Measurements from ENCODE around the gene CHAT. TPM values are rescaled to one million over a fixed set of nuclear protein-coding genes. Genes with fewer than 3 reads are reported as not detected.
A peak's percentile ranks its signal among the peaks of the same experiment; 100 is the strongest.

The CHAT gene
- total and polyA plus RNA-seq, 12 donors = not detected

- DNase-seq (no peak), ATAC-seq (no peak)
- Histone ChIP-seq H3K27ac (no peak overlapping the region), H3K9me3 (no peaks in the 10 kb centered on the region), H3K4me1 (peaks cover 0 to 9% (median 0%) of the 10 kb centered on the region in 9 donors), H3K4me3 (no peak overlapping the region), H3K27me3 (peaks cover 0 to 63% (median 32%) of the 10 kb centered on the region in 7 donors), H3K36me3 (no peaks in the 10 kb centered on the region)
- intact Hi-C loops (cut with DNase I) = no loop called here
- TF ChIP-seq, protein P1, sequence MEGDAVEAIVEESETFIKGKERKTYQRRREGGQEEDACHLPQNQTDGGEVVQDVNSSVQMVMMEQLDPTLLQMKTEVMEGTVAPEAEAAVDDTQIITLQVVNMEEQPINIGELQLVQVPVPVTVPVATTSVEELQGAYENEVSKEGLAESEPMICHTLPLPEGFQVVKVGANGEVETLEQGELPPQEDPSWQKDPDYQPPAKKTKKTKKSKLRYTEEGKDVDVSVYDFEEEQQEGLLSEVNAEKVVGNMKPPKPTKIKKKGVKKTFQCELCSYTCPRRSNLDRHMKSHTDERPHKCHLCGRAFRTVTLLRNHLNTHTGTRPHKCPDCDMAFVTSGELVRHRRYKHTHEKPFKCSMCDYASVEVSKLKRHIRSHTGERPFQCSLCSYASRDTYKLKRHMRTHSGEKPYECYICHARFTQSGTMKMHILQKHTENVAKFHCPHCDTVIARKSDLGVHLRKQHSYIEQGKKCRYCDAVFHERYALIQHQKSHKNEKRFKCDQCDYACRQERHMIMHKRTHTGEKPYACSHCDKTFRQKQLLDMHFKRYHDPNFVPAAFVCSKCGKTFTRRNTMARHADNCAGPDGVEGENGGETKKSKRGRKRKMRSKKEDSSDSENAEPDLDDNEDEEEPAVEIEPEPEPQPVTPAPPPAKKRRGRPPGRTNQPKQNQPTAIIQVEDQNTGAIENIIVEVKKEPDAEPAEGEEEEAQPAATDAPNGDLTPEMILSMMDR (IDR thresholded peaks at IDR 0.05) = no peak
- WGBS, 2 donors = 67 to 81% methylated on average over 2 of the region's 2 CpGs
Measured at GRCh38 chr10:49602380-49603023, 11.3 kb upstream of the CHAT start.

DNA sequence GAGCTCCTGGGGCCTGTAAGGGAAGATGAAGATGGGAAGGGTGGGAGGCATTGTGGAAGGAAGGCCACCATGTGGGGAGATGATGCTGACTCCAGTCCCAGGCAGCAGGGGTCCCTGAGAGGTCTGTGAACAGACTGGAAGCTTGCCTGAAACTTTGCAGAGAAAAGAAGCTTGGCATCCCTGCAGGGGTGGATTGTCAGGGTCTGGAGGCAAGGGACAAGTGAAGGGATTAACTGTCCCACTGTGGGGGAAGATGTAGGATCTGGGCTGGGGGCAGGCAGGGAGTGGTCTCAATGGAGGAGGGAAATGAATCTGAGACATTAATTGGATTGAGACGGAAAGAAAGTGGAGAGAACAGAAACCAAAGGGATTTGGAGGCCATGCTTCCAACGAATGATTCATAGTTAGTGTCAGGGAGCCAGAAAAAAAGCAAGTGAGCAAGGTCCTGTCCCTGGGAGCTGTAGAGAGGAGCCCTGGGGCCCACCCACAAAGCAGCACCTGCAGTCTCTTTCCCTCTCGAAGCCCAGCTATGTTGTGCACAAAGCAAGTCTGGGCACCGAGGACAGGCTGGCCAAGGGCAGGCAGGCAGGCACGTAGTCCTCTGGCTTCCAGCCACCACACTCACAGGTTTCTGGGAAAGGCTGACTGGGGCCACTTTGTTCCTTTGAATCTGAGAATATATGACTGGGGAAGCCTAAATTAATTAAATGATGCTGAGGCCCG is 8.5 kb upstream of the CHAT start:
- intact Hi-C loops (cut with DNase I) = no loop called here
- DNase-seq = no peak
- H3K9me3 ChIP-seq = no peaks in the 10 kb centered on the region
- H3K27ac ChIP-seq = no peak overlapping the region
- peak in 2 of 8 donors; percentile 20 to 27 for ATAC-seq
- H3K27me3 ChIP-seq = peaks cover 13 to 73% (median 56%) of the 10 kb centered on the region in 7 donors
- WGBS, 2 donors = 69 to 72% methylated on average over 6 of the region's 6 CpGs
- no peak overlapping the region for H3K4me3 ChIP-seq
- TF ChIP-seq, protein P1 (IDR thresholded peaks at IDR 0.05) = no peak
- peaks cover 0 to 21% (median 10%) of the 10 kb centered on the region in 9 donors for H3K4me1 ChIP-seq
- H3K36me3 ChIP-seq = no peaks in the 10 kb centered on the region

GRCh38 chr10:49605939-49606509 is 7.8 kb upstream of the CHAT start:
- Histone ChIP-seq H3K27me3 (peaks cover 19 to 80% (median 63%) of the 10 kb centered on the region in 7 donors), H3K4me3 (no peak overlapping the region), H3K27ac (no peak overlapping the region), H3K36me3 (no peaks in the 10 kb centered on the region), H3K9me3 (no peaks in the 10 kb centered on the region), H3K4me1 (peaks cover 0 to 27% (median 16%) of the 10 kb centered on the region in 9 donors)
- intact Hi-C loops (cut with DNase I) = no loop called here
- 53 to 59% methylated on average over 3 of the region's 3 CpGs for WGBS, 2 donors
- DNase-seq (no peak), ATAC-seq (no peak)
- TF ChIP-seq, protein P1 (IDR thresholded peaks at IDR 0.05) = no peak

DNA sequence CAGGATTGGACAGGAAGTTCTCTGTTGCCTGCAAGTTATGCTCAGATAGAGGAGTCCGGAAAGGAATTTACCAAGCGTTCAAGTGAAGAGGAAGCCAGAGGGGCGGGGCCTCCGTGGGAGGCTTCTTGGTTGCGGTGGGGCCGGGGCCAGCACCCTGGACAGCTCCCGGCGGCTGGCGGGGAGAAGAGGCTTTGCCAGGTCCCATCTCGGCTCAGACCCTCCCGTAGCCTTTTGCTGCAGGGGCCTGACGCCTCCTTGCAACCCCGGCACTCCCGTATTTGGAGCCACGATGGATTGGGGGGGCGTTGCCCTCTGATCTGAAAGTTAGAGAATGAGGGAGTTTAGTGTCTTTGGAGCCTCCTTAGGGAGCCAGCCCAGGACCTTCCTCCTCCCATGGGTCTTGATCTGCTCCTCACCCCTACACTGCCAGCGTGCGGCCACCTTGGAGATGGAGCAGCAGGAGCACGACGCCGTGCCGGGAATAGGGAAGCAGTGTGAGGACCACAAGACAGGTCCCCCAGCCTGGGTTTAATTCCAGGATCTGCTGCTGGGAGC is 6.8 kb upstream of the CHAT start:
- Histone ChIP-seq H3K4me3 (no peak overlapping the region), H3K9me3 (no peaks in the 10 kb centered on the region), H3K27ac (no peak overlapping the region), H3K4me1 (peaks cover 0 to 38% (median 22%) of the 10 kb centered on the region in 9 donors), H3K27me3 (peaks cover 30 to 89% (median 73%) of the 10 kb centered on the region in 7 donors), H3K36me3 (no peaks in the 10 kb centered on the region)
- TF ChIP-seq, protein P1 (IDR thresholded peaks at IDR 0.05) = no peak
- WGBS, 2 donors = 2% methylated on average over 22 of the region's 22 CpGs
- ATAC-seq = peak in 7 of 8 donors; percentile 69 to 86 (median 77)
- intact Hi-C loops (cut with DNase I) = no loop called here
- DNase-seq = peak; percentile 58 to 71
